Urothelium cell line (cell line): ENCODE measurements around the gene NBEAL1.
"Not testable (repeated sequence)": the region's sequence is repeated elsewhere in the genome, so short reads cannot be mapped to it uniquely, and the experiment has no call there.

ENCODE experiments used
- DNase-seq: peaks from one replicate; pipeline ENCODE4 v3.0.0; 2011; ENCODE audit warnings: low spot score, mixed read lengths
- FAIRE-seq: peaks from 2 replicates; lab custom pipeline; 2011; peaks lifted over from hg19 to GRCh38; lab: Jason Lieb, UNC

Gene NBEAL1

DNA sequence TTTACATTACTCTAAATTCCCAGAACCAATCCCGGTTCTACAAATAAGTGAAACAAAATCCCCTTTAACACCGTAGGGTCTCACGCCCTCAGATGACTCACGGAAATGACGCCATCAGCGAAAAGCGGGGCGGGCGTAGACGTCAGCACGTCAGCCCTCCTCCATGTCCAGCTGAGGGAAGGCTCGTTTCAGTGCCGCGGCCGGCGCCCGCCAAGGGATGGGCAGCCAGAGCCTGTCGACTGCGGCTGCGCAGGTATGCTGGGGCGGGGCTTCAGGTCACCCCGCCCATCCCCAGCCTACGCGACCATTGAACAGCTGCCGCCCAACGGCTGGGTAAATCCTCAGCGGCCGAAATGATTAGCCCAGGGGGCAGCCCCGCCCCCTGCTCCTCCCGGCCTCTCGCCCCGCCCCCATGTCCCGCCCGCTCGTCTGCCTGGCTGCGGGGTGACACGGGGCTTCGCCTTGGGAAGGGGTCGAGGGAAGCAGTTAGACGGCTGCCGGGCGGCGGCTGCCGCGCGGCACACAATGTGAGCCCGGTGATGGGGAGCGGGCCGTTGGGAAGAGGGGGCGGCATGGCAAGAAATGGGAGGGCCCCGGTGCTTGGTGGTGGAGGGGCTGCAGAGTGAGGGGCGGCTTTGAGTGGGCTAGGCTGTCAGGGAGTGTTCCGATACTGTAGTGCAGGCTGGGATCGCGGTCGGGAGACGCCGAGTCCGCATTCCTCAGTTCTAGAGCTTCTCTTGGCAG lies at the start of gene NBEAL1:
TSS of gene NBEAL1 (plus strand) at position 420 of the 744 bp plus-strand sequence. CDS start 1,510 bp downstream, outside the sequence.
- peak; percentile 96 for FAIRE-seq
- peak; percentile 97 for DNase-seq

DNA sequence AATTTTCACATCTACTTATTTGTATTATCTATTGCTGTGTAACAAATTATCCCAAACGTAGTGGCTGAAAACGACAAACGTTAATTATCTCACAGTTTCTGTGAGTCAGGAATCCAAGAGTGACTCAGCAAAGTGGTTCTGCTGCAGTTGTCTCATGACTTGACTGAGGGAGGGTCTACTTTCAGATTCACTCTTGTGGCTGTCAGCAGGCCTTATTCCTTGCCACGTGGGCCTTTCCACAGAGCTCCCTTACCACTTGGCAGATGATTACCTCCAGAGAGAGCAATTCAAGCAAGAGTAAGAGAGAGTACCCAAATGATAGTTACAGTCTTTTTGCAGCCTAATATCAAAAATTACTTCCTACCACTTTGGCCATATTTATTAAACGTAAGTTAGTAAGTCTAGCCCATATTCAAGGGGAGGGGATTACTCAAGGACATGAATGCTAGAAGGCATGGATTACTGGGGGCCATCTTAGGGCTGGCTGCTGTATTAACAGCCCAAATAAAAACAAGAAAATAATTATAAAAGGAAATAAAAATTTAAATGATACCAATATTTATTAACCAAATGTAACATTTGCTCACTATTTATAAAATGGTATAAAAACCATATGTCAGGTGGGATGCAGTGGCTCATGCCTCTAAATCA lies 48.7 kb upstream of the NBEAL1 start:
- FAIRE-seq = no peak
- peak; percentile 47 for DNase-seq

DNA sequence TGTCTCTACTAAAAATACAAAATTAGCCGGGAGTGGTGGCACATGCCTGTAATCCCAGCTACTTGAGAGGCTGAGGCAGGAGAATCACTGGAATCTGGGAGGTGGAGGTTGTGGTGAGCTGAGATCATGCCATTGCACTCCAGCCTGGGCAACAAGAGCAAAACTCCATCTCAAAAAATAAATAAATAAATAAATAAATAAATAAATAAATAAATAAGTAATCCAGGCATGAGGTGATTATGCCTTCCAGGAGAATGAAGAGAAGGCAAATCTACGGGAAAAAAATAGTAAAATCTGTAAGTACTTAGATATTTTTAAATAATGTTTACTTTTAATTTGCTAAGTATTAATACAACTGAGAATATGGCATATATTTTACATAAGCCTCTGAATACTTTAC lies 45.3 kb upstream of the NBEAL1 start:
- not testable (repeated sequence) for DNase-seq, FAIRE-seq

DNA sequence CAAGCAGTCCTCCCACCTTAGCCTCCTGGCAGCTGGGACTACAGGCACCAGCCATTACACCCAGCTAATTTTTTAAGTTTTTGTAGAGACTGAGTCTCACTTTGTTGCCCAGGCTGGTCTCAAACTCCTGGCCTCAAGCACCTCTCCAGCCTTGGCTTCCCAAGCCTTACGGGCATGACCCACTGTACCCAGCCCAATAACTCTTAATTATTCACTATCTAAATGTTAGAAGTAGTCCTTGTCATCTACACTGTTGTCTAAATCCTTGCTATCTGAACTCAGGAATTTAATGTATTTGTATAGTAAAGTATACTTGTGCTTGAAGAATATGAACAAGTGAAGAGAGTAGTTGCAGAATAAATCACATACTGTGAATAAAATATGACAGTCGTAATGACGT lies 37.9 kb upstream of the NBEAL1 start:
- DNase-seq = no peak
- no peak for FAIRE-seq

- DNase-seq = no peak
- FAIRE-seq = no peak
Observed at GRCh38 chr2:202982779-202983491, 31.7 kb upstream of the NBEAL1 start.

GRCh38 chr2:202989749-202990148 lies 24.9 kb upstream of the NBEAL1 start:
- no peak for FAIRE-seq

GRCh38 chr2:202990501-202990900 lies 24.2 kb upstream of the NBEAL1 start:
- FAIRE-seq = no peak
- DNase-seq = no peak

More at GRCh38 chr2:202989749-202990148, 24.9 kb upstream of the NBEAL1 start:
- DNase-seq = no peak

DNA sequence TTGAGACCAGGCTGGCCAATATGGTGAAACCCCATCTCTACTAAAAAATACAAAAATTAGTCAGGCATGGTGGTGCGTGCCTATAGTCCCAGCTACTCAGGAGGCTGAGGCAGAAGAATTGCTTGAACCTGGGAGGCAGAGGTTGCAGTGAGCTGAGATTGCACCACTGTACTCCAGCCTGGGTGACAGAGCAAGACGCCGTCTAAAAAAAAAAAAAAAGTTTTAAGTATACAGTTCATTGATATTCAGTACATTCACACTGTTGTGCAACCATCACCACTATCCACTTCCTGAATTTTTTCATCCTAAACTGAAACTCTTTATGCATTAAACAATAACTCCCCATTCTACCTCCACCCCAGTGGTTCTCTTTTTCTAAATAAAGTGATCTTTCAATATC lies 17.6 kb upstream of the NBEAL1 start:
- not testable (repeated sequence) for FAIRE-seq, DNase-seq

DNA sequence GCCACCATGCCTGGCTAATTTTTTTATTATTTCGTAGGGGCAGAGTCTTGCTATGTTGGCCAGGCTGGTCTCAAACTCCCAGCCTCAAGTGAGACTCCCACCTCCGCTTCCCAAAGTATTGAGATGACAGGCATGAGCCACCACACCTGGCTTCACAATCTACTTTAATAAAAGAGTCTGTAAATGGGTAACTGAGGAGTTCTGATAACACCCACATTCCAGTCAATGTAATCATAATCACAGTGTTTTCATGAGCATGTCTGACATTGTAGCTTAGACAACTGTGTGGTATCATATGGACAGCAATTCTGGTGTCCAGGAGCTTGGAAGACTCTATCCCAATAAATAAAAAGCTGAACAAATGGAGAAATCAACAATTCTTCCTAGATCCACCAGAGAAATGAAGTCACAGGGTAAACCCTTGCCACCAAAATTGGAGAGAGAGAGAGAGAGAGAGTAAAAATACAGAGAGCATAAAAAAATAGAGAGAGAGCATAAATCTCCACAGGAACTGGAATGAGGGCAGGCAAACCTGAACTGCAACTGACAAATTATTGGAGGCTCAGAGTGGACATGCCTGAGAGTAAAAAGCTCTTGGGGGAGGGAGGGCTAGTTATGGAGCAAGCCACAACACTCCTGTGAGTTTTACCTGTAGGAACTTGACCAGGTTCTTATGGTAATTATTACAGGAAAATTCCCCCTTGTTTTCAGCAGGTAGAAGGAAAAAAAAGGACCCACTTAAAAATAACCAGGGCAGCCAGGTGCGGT lies 12.4 kb upstream of the NBEAL1 start:
- FAIRE-seq = no peak
- no peak for DNase-seq

DNA sequence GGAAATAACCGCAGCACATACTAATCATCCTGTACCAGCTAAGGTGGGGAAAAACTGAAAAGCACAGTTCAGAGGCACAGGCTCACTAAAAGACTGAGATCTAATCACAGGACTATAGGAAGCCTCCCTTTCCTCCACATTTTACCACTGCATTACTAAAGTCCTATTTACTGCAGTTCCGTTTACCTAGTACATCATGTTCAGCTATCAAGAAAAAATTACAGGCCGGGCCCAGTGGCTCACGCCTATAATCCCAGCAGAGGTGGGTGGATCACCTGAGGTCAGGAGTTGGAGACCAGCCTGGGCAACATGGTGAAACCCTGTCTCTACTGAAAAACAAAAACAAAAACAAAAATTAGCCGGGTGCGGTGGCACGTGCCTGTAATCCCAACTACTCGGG lies 11.0 kb upstream of the NBEAL1 start:
- FAIRE-seq (no peak), DNase-seq (no peak)

GRCh38 chr2:203016716-203017115 lies 2.0 kb downstream of the NBEAL1 start:
- FAIRE-seq (no peak), DNase-seq (no peak)

- FAIRE-seq = no peak
Observed at GRCh38 chr2:203018181-203018580, 3.5 kb downstream of the NBEAL1 start.

GRCh38 chr2:203019142-203019541 lies 4.5 kb downstream of the NBEAL1 start:
- FAIRE-seq = no peak
- no peak for DNase-seq

More at GRCh38 chr2:203018181-203018580, 3.5 kb downstream of the NBEAL1 start:
- no peak for DNase-seq

GRCh38 chr2:203021991-203022390 lies 7.3 kb downstream of the NBEAL1 start:
- no peak for DNase-seq
- no peak for FAIRE-seq

- FAIRE-seq = no peak
Observed at GRCh38 chr2:203022751-203023150, 8.1 kb downstream of the NBEAL1 start.

DNA sequence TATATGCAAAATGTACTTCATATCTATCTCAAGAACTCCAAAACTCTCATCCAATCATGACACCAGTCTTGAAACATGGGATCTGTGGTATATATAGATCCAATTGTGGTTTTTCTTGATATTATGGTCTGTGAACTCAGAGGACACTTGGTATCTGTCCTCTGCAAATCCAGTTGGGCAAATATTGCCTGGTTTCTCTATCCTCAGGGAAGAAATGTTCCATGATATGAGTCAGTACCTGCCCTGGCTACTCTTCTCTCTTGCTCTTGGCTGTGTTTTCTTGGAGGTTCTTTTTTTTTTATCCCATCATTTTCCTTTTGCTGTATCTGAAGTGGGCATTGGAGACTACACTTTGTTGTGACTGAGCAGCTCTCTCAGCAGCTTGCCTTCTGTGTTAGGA lies 10.9 kb downstream of the NBEAL1 start:
- FAIRE-seq (no peak), DNase-seq (no peak)

More at GRCh38 chr2:203022751-203023150, 8.1 kb downstream of the NBEAL1 start:
- no peak for DNase-seq

- DNase-seq (no peak), FAIRE-seq (no peak)
Observed at GRCh38 chr2:203030545-203030944, 15.9 kb downstream of the NBEAL1 start.

DNA sequence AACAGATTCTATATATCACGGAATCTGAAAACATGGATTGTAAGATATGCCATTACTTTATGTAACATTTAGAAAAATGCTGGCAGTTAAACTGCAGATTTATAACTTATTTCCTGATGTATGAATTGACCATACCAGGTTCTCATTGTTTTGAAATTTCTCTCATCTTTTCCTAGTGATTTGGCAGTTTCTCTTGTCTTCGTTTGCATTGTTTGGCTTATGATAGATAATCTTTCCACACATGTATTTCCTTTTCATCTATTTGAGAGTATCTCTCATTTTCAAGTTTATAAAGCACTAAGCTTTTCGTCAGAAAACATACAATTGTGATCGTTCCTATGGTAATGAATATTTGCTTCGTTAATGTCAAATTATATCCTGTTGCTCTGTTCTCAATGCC lies 16.3 kb downstream of the NBEAL1 start:
- DNase-seq (no peak), FAIRE-seq (no peak)

DNA sequence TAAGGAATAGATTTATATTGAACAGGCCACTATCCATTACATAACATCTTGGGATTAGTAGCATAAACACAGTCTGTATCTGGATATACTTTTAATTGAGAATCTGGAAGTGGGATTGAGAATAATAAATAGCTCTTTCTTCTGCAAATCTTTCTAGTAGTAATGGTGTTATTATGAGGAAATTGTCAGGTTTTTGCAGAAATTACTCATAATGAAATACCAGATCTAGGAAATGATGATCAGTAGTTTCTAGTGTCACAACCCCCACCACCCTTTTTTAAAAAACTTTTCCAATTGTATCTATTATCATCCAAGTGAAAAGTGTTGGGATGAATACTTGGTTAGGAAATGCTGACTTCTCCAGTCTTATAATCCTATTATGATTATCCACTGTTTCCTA lies 18.7 kb downstream of the NBEAL1 start:
- FAIRE-seq (no peak), DNase-seq (no peak)

- FAIRE-seq (no peak), DNase-seq (no peak)
Observed at GRCh38 chr2:203035879-203036470, 21.3 kb downstream of the NBEAL1 start.
